Measurements from ENCODE around the gene ZMYND8.
"Not testable (repeated sequence)": the region's sequence is repeated elsewhere in the genome, so short reads cannot be mapped to it uniquely, and the experiment has no call there.

ZMYND8 gene

GRCh38 chr20:47370850-47371782 lies 14.6 kb upstream of the ZMYND8 start:
- DNase-seq (ENCODE audit: low read depth), result no peak

GRCh38 chr20:47370214-47370613 lies 13.7 kb upstream of the ZMYND8 start:
- DNase-seq (ENCODE audit: low read depth), result no peak

- DNase-seq (ENCODE audit: low read depth), result no peak
Observed at GRCh38 chr20:47368301-47368700, 11.8 kb upstream of the ZMYND8 start.

- not testable (repeated sequence) for DNase-seq (ENCODE audit: low read depth)
Observed at GRCh38 chr20:47366301-47366700, 9.8 kb upstream of the ZMYND8 start.

GRCh38 chr20:47365023-47365764 lies 8.7 kb upstream of the ZMYND8 start:
- no peak for DNase-seq (ENCODE audit: low read depth)

GRCh38 chr20:47362361-47363219 lies 6.1 kb upstream of the ZMYND8 start:
- no peak for DNase-seq (ENCODE audit: low read depth)

- DNase-seq (ENCODE audit: low read depth), result no peak
Observed at GRCh38 chr20:47361057-47361915, 4.8 kb upstream of the ZMYND8 start.

GRCh38 chr20:47360297-47361056 lies 4.0 kb upstream of the ZMYND8 start:
- no peak for DNase-seq (ENCODE audit: low read depth)

GRCh38 chr20:47359530-47360296 lies 3.2 kb upstream of the ZMYND8 start:
- DNase-seq (ENCODE audit: low read depth), result no peak

- peak; percentile 92 for DNase-seq (ENCODE audit: low read depth)
Observed at GRCh38 chr20:47358672-47359529, 2.4 kb upstream of the ZMYND8 start.

GRCh38 chr20:47358039-47358671 lies 1.7 kb upstream of the ZMYND8 start:
- no peak for DNase-seq (ENCODE audit: low read depth)

- DNase-seq (ENCODE audit: low read depth), result peak; percentile 76
Observed at GRCh38 chr20:47357296-47358038, 968 bp upstream of the ZMYND8 start.

GRCh38 chr20:47356220-47356525 lies 326 bp downstream of the ZMYND8 start:
- DNase-seq (ENCODE audit: low read depth), result no peak

GRCh38 chr20:47355489-47356219 lies 845 bp downstream of the ZMYND8 start:
- no peak for DNase-seq (ENCODE audit: low read depth)

GRCh38 chr20:47354714-47355488 lies 1.6 kb downstream of the ZMYND8 start:
- no peak for DNase-seq (ENCODE audit: low read depth)

- DNase-seq (ENCODE audit: low read depth), result no peak
Observed at GRCh38 chr20:47354464-47354713, 2.1 kb downstream of the ZMYND8 start.

Data from GM04503 (cell line).